ENCODE data around the gene PHF21B. TPM values are rescaled to one million over a fixed set of nuclear protein-coding genes. Genes with fewer than 3 reads are reported as not detected.

PHF21B gene
- total and polyA plus RNA-seq, 8 donors: 0.24 to 1.4 (median 1.1) TPM; not detected in 1

GRCh38 chr22:44994399-44995104, 15.3 kb downstream of the PHF21B start:
- H3K36me3 ChIP-seq: no peaks in the 10 kb centered on the region
- no peak for TF ChIP-seq CTCF (IDR thresholded peaks at IDR 0.05)
- intact Hi-C loops (cut with DNase I): no loop called here
- ATAC-seq: no peak
- no peaks in the 10 kb centered on the region for H3K4me1 ChIP-seq
- H3K27me3 ChIP-seq: peaks cover 0 to 93% of the 10 kb centered on the region in 2 donors
- no peak overlapping the region for H3K4me3 ChIP-seq
- no peaks in the 10 kb centered on the region for H3K9me3 ChIP-seq
- no peak overlapping the region for H3K27ac ChIP-seq
- peak in 1 of 4 donors; percentile 64 for DNase-seq

GRCh38 chr22:44992166-44992565, 17.6 kb downstream of the PHF21B start:
- no peak for TF ChIP-seq CTCF (IDR thresholded peaks at IDR 0.05)
- no peak overlapping the region for H3K27ac ChIP-seq
- H3K4me3 ChIP-seq: no peak overlapping the region
- DNase-seq: peak in 1 of 4 donors; percentile 57
- no peak for ATAC-seq
- H3K4me1 ChIP-seq: no peaks in the 10 kb centered on the region
- no peaks in the 10 kb centered on the region for H3K9me3 ChIP-seq
- H3K36me3 ChIP-seq: no peaks in the 10 kb centered on the region
- intact Hi-C loops (cut with DNase I): no loop called here
- peaks cover 0 to 76% of the 10 kb centered on the region in 2 donors for H3K27me3 ChIP-seq

GRCh38 chr22:44991218-44991617, 18.6 kb downstream of the PHF21B start:
- TF ChIP-seq CTCF (IDR thresholded peaks at IDR 0.05): no peak
- ATAC-seq (no peak), DNase-seq (no peak)
- intact Hi-C loops (cut with DNase I): no loop called here
- no peaks in the 10 kb centered on the region for H3K9me3 ChIP-seq
- no peaks in the 10 kb centered on the region for H3K4me1 ChIP-seq
- no peaks in the 10 kb centered on the region for H3K36me3 ChIP-seq
- H3K27me3 ChIP-seq: peaks cover 0 to 73% of the 10 kb centered on the region in 2 donors
- H3K4me3 ChIP-seq: no peak overlapping the region
- no peak overlapping the region for H3K27ac ChIP-seq

DNA sequence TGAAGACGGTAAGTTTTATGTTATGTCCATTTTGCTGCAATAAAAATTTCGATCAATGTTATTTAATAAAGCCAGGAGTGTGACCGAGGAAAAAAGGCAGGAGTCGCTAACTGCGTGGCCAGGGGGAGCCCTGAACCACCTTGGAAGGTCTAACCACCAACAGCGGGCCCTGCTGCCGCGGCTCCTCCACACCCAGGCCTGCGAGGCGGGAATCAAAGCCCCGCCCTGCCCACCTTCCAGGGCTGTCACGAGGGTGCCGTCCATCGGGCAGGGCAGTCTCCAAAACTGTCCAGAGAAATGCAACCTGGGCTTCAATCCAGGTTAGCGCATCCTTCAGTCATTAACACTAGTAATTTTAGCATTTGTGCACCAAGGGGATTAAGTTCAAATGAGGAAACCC, 19.0 kb downstream of the PHF21B start:
- Histone ChIP-seq H3K4me1 (no peaks in the 10 kb centered on the region), H3K4me3 (no peak overlapping the region), H3K9me3 (no peaks in the 10 kb centered on the region), H3K27me3 (peaks cover 0 to 68% of the 10 kb centered on the region in 2 donors), H3K27ac (no peak overlapping the region), H3K36me3 (no peaks in the 10 kb centered on the region)
- ATAC-seq (no peak), DNase-seq (peak in 1 of 4 donors; percentile 51)
- no peak for TF ChIP-seq CTCF (IDR thresholded peaks at IDR 0.05)
- intact Hi-C loops (cut with DNase I): no loop called here

DNA sequence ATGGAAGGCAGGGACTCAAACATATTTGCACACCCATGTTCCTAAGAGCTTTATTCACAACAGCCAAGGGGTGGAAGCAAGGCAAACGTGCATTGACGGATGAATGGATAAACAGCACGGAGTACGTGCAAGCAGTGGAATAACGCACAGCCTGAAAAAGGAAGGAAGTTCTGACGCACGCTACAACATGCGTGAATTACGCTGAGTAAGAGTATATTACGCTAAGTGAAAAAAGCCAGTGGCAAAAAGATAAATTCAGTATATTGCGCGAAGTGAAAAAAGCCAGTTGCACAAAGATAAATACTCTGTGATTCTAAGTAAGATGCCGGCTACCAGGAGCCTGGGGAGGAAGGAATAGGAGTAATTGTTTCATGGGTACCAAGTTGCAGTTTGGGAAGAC, 19.5 kb downstream of the PHF21B start:
- Histone ChIP-seq H3K4me1 (no peaks in the 10 kb centered on the region), H3K9me3 (no peaks in the 10 kb centered on the region), H3K27me3 (peaks cover 0 to 64% of the 10 kb centered on the region in 2 donors), H3K36me3 (no peaks in the 10 kb centered on the region), H3K27ac (no peak overlapping the region), H3K4me3 (no peak overlapping the region)
- intact Hi-C loops (cut with DNase I): no loop called here
- ATAC-seq (no peak), DNase-seq (no peak)
- TF ChIP-seq CTCF (IDR thresholded peaks at IDR 0.05): no peak
